Coronary artery (tissue), 2 donors: ENCODE measurements around the gene CHSY3.
"Not testable (repeated sequence)": the region's sequence is repeated elsewhere in the genome, so short reads cannot be mapped to it uniquely, and the experiment has no call there.

Source experiments
- DNase-seq: peaks from one replicate; pipeline ENCODE4 v3.0.0-alpha.2; 2017; ENCODE audit warnings: low spot score
- H3K27ac ChIP-seq, 2 donors: fragments of 200-600 bp; sonication (generic); one replicate each; pipeline ENCODE4 v1.5.1; 2016 to 2019
- H3K4me3 ChIP-seq: fragments of 200-600 bp; sonication (generic); 2 replicates; pipeline ENCODE4 v1.5.1; 2016; ENCODE audit warnings: mild to moderate bottlenecking, moderate library complexity
- CTCF ChIP-seq: fragments of 200-600 bp; sonication (generic); IDR thresholded peaks from one replicate; pipeline ENCODE4 v1.5.1; 2019; ENCODE audit warnings: antibody characterized with exemption

Gene CHSY3

GRCh38 chr5:130183115-130183514, 278.9 kb downstream of the CHSY3 start:
- no peak for TF ChIP-seq CTCF
- DNase-seq: no peak
- Histone ChIP-seq H3K27ac (no peak overlapping the region), H3K4me3 (no peak overlapping the region)

- DNase-seq: no peak
- Histone ChIP-seq H3K4me3 (no peak overlapping the region), H3K27ac (no peak overlapping the region)
- no peak for TF ChIP-seq CTCF
Measured at GRCh38 chr5:130189961-130190360, 285.7 kb downstream of the CHSY3 start.

- no peak for TF ChIP-seq CTCF
- Histone ChIP-seq H3K4me3 (no peak overlapping the region), H3K27ac (no peak overlapping the region)
- DNase-seq: no peak
Measured at GRCh38 chr5:130198927-130199326, 294.7 kb downstream of the CHSY3 start.

- no peak for TF ChIP-seq CTCF
- no peak for DNase-seq
- H3K4me3 ChIP-seq: no peak overlapping the region
- no peak overlapping the region for H3K27ac ChIP-seq
Measured at GRCh38 chr5:130206686-130207085, 302.4 kb downstream of the CHSY3 start.

- no peak for TF ChIP-seq CTCF
- H3K4me3 ChIP-seq: no peak overlapping the region
- no peak for DNase-seq
- H3K27ac ChIP-seq: no peak overlapping the region
Measured at GRCh38 chr5:130213607-130214006, 309.3 kb downstream of the CHSY3 start.

- no peak for DNase-seq
- no peak for TF ChIP-seq CTCF
- Histone ChIP-seq H3K27ac (no peak overlapping the region), H3K4me3 (no peak overlapping the region)
Measured at GRCh38 chr5:130216286-130216685, 312.0 kb downstream of the CHSY3 start.

- H3K27ac ChIP-seq: no peak overlapping the region
- H3K4me3 ChIP-seq: no peak overlapping the region
- no peak for TF ChIP-seq CTCF
- no peak for DNase-seq
Measured at GRCh38 chr5:130222573-130222972, 318.3 kb downstream of the CHSY3 start.

- H3K4me3 ChIP-seq, H3K27ac ChIP-seq, DNase-seq: not testable (repeated sequence)
Measured at GRCh38 chr5:130226556-130226955, 322.3 kb downstream of the CHSY3 start.
